CD4-positive, alpha-beta T cell (primary cell): ENCODE measurements around the gene PPP2R5C. TPM values are rescaled to one million over a fixed set of nuclear protein-coding genes. Genes with fewer than 3 reads are reported as not detected.

Experiments used
- ATAC-seq: fragments of 200-7000 bp; cut with Tn5 transposase; one replicate; pipeline ENCODE4 v1.10.0; 2022; ENCODE audit warnings: mild to moderate bottlenecking; ENCODE audit not compliant: poor library complexity
- CTCF ChIA-PET: fragments of 350-600 bp; sonication (Branson Sonifier 250); formaldehyde crosslinking; loops from one replicate; lab custom pipeline; 2021; ENCODE audit warnings: antibody characterized with exemption, inconsistent platforms; lab: Charles Lee
- POLR2A ChIA-PET: fragments of 350-600 bp; sonication (Branson Sonifier 250); formaldehyde crosslinking; loops from one replicate; lab custom pipeline; 2021; ENCODE audit warnings: antibody characterized with exemption, inconsistent platforms; lab: Charles Lee
- DNase-seq, 14 experiments: peaks; one replicate each; pipeline ENCODE4 v3.0.0-alpha.2; 2013 to 2020; ENCODE audit warnings: mixed read lengths in 2 of 14
- H3K27ac ChIP-seq, 2 donors: one replicate each; pipeline versions ENCODE4 v1.5.1 to v1.7.0; 2013; ENCODE audit warnings: low read length in 2 of 2, low read depth in 1 of 2, mild to moderate bottlenecking in 1 of 2
- H3K27me3 ChIP-seq, 2 experiments: 1 replicate in 1 of 2; 2 replicates in 1 of 2; pipeline versions ENCODE4 v1.6.1 to v1.7.0; 2013; ENCODE audit warnings: low read length in 2 of 2, control low read depth in 1 of 2, mild to moderate bottlenecking in 1 of 2, moderate library complexity in 1 of 2; ENCODE audit not compliant: insufficient read depth in 2 of 2, control insufficient read depth in 1 of 2
- H3K36me3 ChIP-seq: one replicate; pipeline ENCODE4 v1.6.1; 2013; ENCODE audit warnings: low read length, control low read depth; ENCODE audit not compliant: insufficient read depth
- H3K4me1 ChIP-seq: one replicate; pipeline ENCODE4 v1.6.1; 2013; ENCODE audit warnings: low read length, control low read depth; ENCODE audit not compliant: insufficient read depth
- H3K4me3 ChIP-seq: one replicate; pipeline ENCODE4 v1.5.1; 2013; ENCODE audit warnings: mild to moderate bottlenecking, low read length, moderate library complexity
- H3K9me3 ChIP-seq, 2 experiments: 1 replicate in 1 of 2; 2 replicates in 1 of 2; pipeline versions ENCODE4 v1.6.1 to v1.7.0; 2013; ENCODE audit warnings: low read length in 2 of 2, mild to moderate bottlenecking in 2 of 2, control low read depth in 1 of 2, moderate library complexity in 1 of 2; ENCODE audit not compliant: control insufficient read depth in 1 of 2, insufficient read depth in 1 of 2
- H3K27ac Mint-ChIP-seq: one replicate; pipeline ENCODE4 v1.8.0; 2020; ENCODE audit warnings: mixed read lengths
- H3K27me3 Mint-ChIP-seq: one replicate; pipeline ENCODE4 v1.8.0; 2021; ENCODE audit warnings: mixed read lengths
- H3K36me3 Mint-ChIP-seq: one replicate; pipeline ENCODE4 v1.8.0; 2021; ENCODE audit warnings: low read depth, mixed read lengths
- H3K4me1 Mint-ChIP-seq: one replicate; pipeline ENCODE4 v1.8.0; 2021; ENCODE audit warnings: low read depth, mixed read lengths
- H3K4me3 Mint-ChIP-seq: one replicate; pipeline ENCODE4 v1.8.0; 2020; ENCODE audit warnings: mild to moderate bottlenecking, mixed read lengths
- H3K9me3 Mint-ChIP-seq: one replicate; pipeline ENCODE4 v1.8.0; 2020; ENCODE audit warnings: mixed read lengths
- CTCF ChIP-seq: fragments of 200-600 bp; IDR thresholded peaks from one replicate; pipeline ENCODE4 v1.8.0; 2022; ENCODE audit warnings: antibody characterized with exemption, mild to moderate bottlenecking
- intact Hi-C, 2 experiments: fragments of 100-400 bp; cut with DNase I in 1 of 2; cut with micrococcal nuclease in 1 of 2; formaldehyde crosslinking; loops; one replicate each; pipeline versions ENCODE4 v1.15.1 to v1.9.0; 2023 to 2025; cut with DNase I, micrococcal nuclease
- total RNA-seq, 174 experiments: library from RNA in 2 of 174; stranded (reverse) in 2 of 174; gene quantifications; one replicate each; pipeline ENCODE4 v1.2.3 and lab custom pipeline; 2021 to 2026

The PPP2R5C gene
- total RNA-seq, 2 experiments from 2014 or later = 463 to 487 TPM

GRCh38 chr14:101738703-101739320, 22.7 kb upstream of the PPP2R5C start:
- TF ChIP-seq CTCF = no peak
- Histone ChIP-seq H3K9me3 (peaks cover 12 to 16% of the 10 kb centered on the region in 2 experiments), H3K27ac (no peak overlapping the region), H3K4me3 (no peak overlapping the region), H3K27me3 (no peaks in the 10 kb centered on the region), H3K36me3 (no peaks in the 10 kb centered on the region), H3K4me1 (peaks cover 6% of the 10 kb centered on the region)
- Mint-ChIP-seq H3K27ac (no peak overlapping the region), H3K9me3 (peaks cover 7% of the 10 kb centered on the region), H3K4me3 (no peak overlapping the region), H3K36me3 (no peaks in the 10 kb centered on the region), H3K27me3 (no peaks in the 10 kb centered on the region), H3K4me1 (peaks cover 7% of the 10 kb centered on the region)
- intact Hi-C loops = loop anchor here in 1 of 2 experiments (2.0 kb wide), 1 partner anchor 32 kb away; no protein-coding TSS in a partner anchor
- no peak for ATAC-seq
- ChIA-PET CTCF (interaction anchor here (1.0 kb wide), 1 partner anchor 21 kb away, joined by 3 read pairs; no protein-coding TSS in a partner anchor), POLR2A (interaction anchor here (1.4 to 1.9 kb wide), 2 partner anchors 21 to 32 kb away, joined by 5 to 6 read pairs; no protein-coding TSS in a partner anchor)
- no peak for DNase-seq

- ChIA-PET POLR2A (no interaction called here), CTCF (no interaction called here)
- Histone ChIP-seq H3K4me1 (peaks cover 6% of the 10 kb centered on the region), H3K9me3 (peaks cover 12 to 16% of the 10 kb centered on the region in 2 experiments), H3K36me3 (no peaks in the 10 kb centered on the region), H3K4me3 (no peak overlapping the region), H3K27me3 (no peaks in the 10 kb centered on the region), H3K27ac (no peak overlapping the region)
- no peak for TF ChIP-seq CTCF
- intact Hi-C loops = loop anchor here in 1 of 2 experiments (2.0 kb wide), 1 partner anchor 33 kb away; no protein-coding TSS in a partner anchor
- H3K36me3 Mint-ChIP-seq = no peaks in the 10 kb centered on the region
- H3K4me1 Mint-ChIP-seq = peaks cover 7% of the 10 kb centered on the region
- DNase-seq (no peak), ATAC-seq (no peak)
- no peak overlapping the region for H3K4me3 Mint-ChIP-seq
- H3K27ac Mint-ChIP-seq = no peak overlapping the region
- H3K9me3 Mint-ChIP-seq = peaks cover 7% of the 10 kb centered on the region
- H3K27me3 Mint-ChIP-seq = no peaks in the 10 kb centered on the region
These were observed 21.9 kb upstream of the PPP2R5C start for GRCh38 chr14:101739446-101740141.

GRCh38 chr14:101740981-101741380, 20.5 kb upstream of the PPP2R5C start:
- H3K4me3 ChIP-seq = no peak overlapping the region
- CTCF ChIA-PET = no interaction called here
- POLR2A ChIA-PET = no interaction called here
- H3K27ac Mint-ChIP-seq = no peak overlapping the region
- ATAC-seq = no peak
- H3K4me3 Mint-ChIP-seq = no peak overlapping the region
- H3K27me3 Mint-ChIP-seq = no peaks in the 10 kb centered on the region
- peaks cover 7% of the 10 kb centered on the region for H3K4me1 Mint-ChIP-seq
- intact Hi-C loops = no loop called here
- no peak overlapping the region for H3K27ac ChIP-seq
- H3K36me3 Mint-ChIP-seq = no peaks in the 10 kb centered on the region
- H3K27me3 ChIP-seq = no peaks in the 10 kb centered on the region
- no peaks in the 10 kb centered on the region for H3K36me3 ChIP-seq
- peaks cover 12 to 16% of the 10 kb centered on the region in 2 experiments for H3K9me3 ChIP-seq
- peaks cover 7% of the 10 kb centered on the region for H3K9me3 Mint-ChIP-seq
- no peak for TF ChIP-seq CTCF
- H3K4me1 ChIP-seq = peaks cover 6% of the 10 kb centered on the region
- no peak for DNase-seq
